CD4-positive, alpha-beta T cell (primary cell): ENCODE measurements around the gene XPO1. TPM values are rescaled to one million over a fixed set of nuclear protein-coding genes. Genes with fewer than 3 reads are reported as not detected.
"Not testable (repeated sequence)": the region's sequence is repeated elsewhere in the genome, so short reads cannot be mapped to it uniquely, and the experiment has no call there.

Experiments
- ATAC-seq: fragments of 200-7000 bp; cut with Tn5 transposase; one replicate; pipeline ENCODE4 v1.10.0; 2022; ENCODE audit warnings: mild to moderate bottlenecking; ENCODE audit not compliant: poor library complexity
- CTCF ChIA-PET: fragments of 350-600 bp; sonication (Branson Sonifier 250); formaldehyde crosslinking; loops from one replicate; lab custom pipeline; 2021; ENCODE audit warnings: antibody characterized with exemption, inconsistent platforms; lab: Charles Lee
- POLR2A ChIA-PET: fragments of 350-600 bp; sonication (Branson Sonifier 250); formaldehyde crosslinking; loops from one replicate; lab custom pipeline; 2021; ENCODE audit warnings: antibody characterized with exemption, inconsistent platforms; lab: Charles Lee
- DNase-seq, 14 experiments: peaks; one replicate each; pipeline ENCODE4 v3.0.0-alpha.2; 2013 to 2020; ENCODE audit warnings: mixed read lengths in 2 of 14
- H3K27ac ChIP-seq, 2 donors: one replicate each; pipeline versions ENCODE4 v1.5.1 to v1.7.0; 2013; ENCODE audit warnings: low read length in 2 of 2, low read depth in 1 of 2, mild to moderate bottlenecking in 1 of 2
- H3K27me3 ChIP-seq, 2 experiments: 1 replicate in 1 of 2; 2 replicates in 1 of 2; pipeline versions ENCODE4 v1.6.1 to v1.7.0; 2013; ENCODE audit warnings: low read length in 2 of 2, control low read depth in 1 of 2, mild to moderate bottlenecking in 1 of 2, moderate library complexity in 1 of 2; ENCODE audit not compliant: insufficient read depth in 2 of 2, control insufficient read depth in 1 of 2
- H3K36me3 ChIP-seq: one replicate; pipeline ENCODE4 v1.6.1; 2013; ENCODE audit warnings: low read length, control low read depth; ENCODE audit not compliant: insufficient read depth
- H3K4me1 ChIP-seq: one replicate; pipeline ENCODE4 v1.6.1; 2013; ENCODE audit warnings: low read length, control low read depth; ENCODE audit not compliant: insufficient read depth
- H3K4me3 ChIP-seq: one replicate; pipeline ENCODE4 v1.5.1; 2013; ENCODE audit warnings: mild to moderate bottlenecking, low read length, moderate library complexity
- H3K9me3 ChIP-seq, 2 experiments: 1 replicate in 1 of 2; 2 replicates in 1 of 2; pipeline versions ENCODE4 v1.6.1 to v1.7.0; 2013; ENCODE audit warnings: low read length in 2 of 2, mild to moderate bottlenecking in 2 of 2, control low read depth in 1 of 2, moderate library complexity in 1 of 2; ENCODE audit not compliant: control insufficient read depth in 1 of 2, insufficient read depth in 1 of 2
- H3K27ac Mint-ChIP-seq: one replicate; pipeline ENCODE4 v1.8.0; 2020; ENCODE audit warnings: mixed read lengths
- H3K27me3 Mint-ChIP-seq: one replicate; pipeline ENCODE4 v1.8.0; 2021; ENCODE audit warnings: mixed read lengths
- H3K36me3 Mint-ChIP-seq: one replicate; pipeline ENCODE4 v1.8.0; 2021; ENCODE audit warnings: low read depth, mixed read lengths
- H3K4me1 Mint-ChIP-seq: one replicate; pipeline ENCODE4 v1.8.0; 2021; ENCODE audit warnings: low read depth, mixed read lengths
- H3K4me3 Mint-ChIP-seq: one replicate; pipeline ENCODE4 v1.8.0; 2020; ENCODE audit warnings: mild to moderate bottlenecking, mixed read lengths
- H3K9me3 Mint-ChIP-seq: one replicate; pipeline ENCODE4 v1.8.0; 2020; ENCODE audit warnings: mixed read lengths
- intact Hi-C, 2 experiments: fragments of 100-400 bp; cut with DNase I in 1 of 2; cut with micrococcal nuclease in 1 of 2; formaldehyde crosslinking; loops; one replicate each; pipeline versions ENCODE4 v1.15.1 to v1.9.0; 2023 to 2025; cut with DNase I, micrococcal nuclease
- total RNA-seq, 174 experiments: library from RNA in 2 of 174; stranded (reverse) in 2 of 174; gene quantifications; one replicate each; pipeline ENCODE4 v1.2.3 and lab custom pipeline; 2021 to 2026
- TF ChIP-seq, protein P1 (sequence below): fragments of 200-600 bp; IDR thresholded peaks from one replicate; pipeline ENCODE4 v1.8.0; 2022; ENCODE audit warnings: antibody characterized with exemption, mild to moderate bottlenecking

XPO1 gene
- total RNA-seq, 2 experiments from 2014 or later, result 111 to 118 TPM

- no peaks in the 10 kb centered on the region for H3K36me3 ChIP-seq
- no peaks in the 10 kb centered on the region for H3K27me3 ChIP-seq
- ChIA-PET POLR2A (interaction anchor here (0.8 kb wide), 1 partner anchor 11 kb away, joined by 4 read pairs; no protein-coding TSS in a partner anchor), CTCF (no interaction called here)
- no peaks in the 10 kb centered on the region for H3K4me1 Mint-ChIP-seq
- no peaks in the 10 kb centered on the region for H3K9me3 Mint-ChIP-seq
- no peaks in the 10 kb centered on the region for H3K36me3 Mint-ChIP-seq
- ATAC-seq, result no peak
- TF ChIP-seq, protein P1, sequence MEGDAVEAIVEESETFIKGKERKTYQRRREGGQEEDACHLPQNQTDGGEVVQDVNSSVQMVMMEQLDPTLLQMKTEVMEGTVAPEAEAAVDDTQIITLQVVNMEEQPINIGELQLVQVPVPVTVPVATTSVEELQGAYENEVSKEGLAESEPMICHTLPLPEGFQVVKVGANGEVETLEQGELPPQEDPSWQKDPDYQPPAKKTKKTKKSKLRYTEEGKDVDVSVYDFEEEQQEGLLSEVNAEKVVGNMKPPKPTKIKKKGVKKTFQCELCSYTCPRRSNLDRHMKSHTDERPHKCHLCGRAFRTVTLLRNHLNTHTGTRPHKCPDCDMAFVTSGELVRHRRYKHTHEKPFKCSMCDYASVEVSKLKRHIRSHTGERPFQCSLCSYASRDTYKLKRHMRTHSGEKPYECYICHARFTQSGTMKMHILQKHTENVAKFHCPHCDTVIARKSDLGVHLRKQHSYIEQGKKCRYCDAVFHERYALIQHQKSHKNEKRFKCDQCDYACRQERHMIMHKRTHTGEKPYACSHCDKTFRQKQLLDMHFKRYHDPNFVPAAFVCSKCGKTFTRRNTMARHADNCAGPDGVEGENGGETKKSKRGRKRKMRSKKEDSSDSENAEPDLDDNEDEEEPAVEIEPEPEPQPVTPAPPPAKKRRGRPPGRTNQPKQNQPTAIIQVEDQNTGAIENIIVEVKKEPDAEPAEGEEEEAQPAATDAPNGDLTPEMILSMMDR, result no peak
- no peak overlapping the region for H3K27ac ChIP-seq
- intact Hi-C loops, result no loop called here
- no peak overlapping the region for H3K4me3 Mint-ChIP-seq
- DNase-seq, result no peak
- H3K27ac Mint-ChIP-seq, result no peak overlapping the region
- no peak overlapping the region for H3K4me3 ChIP-seq
- no peaks in the 10 kb centered on the region for H3K4me1 ChIP-seq
- H3K27me3 Mint-ChIP-seq, result no peaks in the 10 kb centered on the region
- H3K9me3 ChIP-seq, result no peaks in the 10 kb centered on the region
Measured at GRCh38 chr2:61549546-61549945, 11.4 kb upstream of the XPO1 start.

- ChIA-PET POLR2A (no interaction called here), CTCF (interaction anchor here (0.7 kb wide), 1 partner anchor 124 kb away, joined by 3 read pairs; no protein-coding TSS in a partner anchor)
- Histone ChIP-seq H3K4me1 (peaks cover 10% of the 10 kb centered on the region), H3K36me3 (no peaks in the 10 kb centered on the region), H3K27me3 (no peaks in the 10 kb centered on the region), H3K27ac (no peak overlapping the region), H3K9me3 (no peaks in the 10 kb centered on the region), H3K4me3 (no peak overlapping the region)
- intact Hi-C loops, result loop anchor here in 1 of 2 experiments (5.0 kb wide), 1 partner anchor 149 kb away; no protein-coding TSS in a partner anchor
- H3K36me3 Mint-ChIP-seq, result peaks cover 8% of the 10 kb centered on the region
- no peaks in the 10 kb centered on the region for H3K27me3 Mint-ChIP-seq
- no peak overlapping the region for H3K27ac Mint-ChIP-seq
- peaks cover 8% of the 10 kb centered on the region for H3K4me1 Mint-ChIP-seq
- H3K4me3 Mint-ChIP-seq, result no peak overlapping the region
- TF ChIP-seq, protein P1, result no peak
- ATAC-seq (no peak), DNase-seq (peak in 2 of 14 experiments; percentile 16 to 32)
- no peaks in the 10 kb centered on the region for H3K9me3 Mint-ChIP-seq
Measured at GRCh38 chr2:61543062-61543461, 4.9 kb upstream of the XPO1 start.

DNA sequence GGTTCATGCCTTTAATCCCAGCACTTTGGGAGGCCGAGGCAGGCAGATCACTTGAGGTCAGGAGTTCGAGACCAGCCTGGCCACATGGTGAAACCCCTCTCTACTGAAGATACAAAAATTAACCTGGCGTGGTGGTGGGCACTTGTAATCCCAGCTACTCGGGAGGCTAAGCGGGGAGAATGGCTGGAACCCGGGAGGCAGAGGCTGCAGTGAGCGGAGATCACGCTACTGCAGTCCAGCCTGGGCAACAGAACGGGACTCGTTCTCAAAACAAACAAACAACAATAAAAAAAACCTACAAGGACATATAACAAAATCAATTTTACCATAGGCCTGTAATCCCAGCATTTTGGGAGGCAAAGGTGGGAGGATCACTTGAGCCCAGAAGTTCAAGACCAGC, 2.0 kb upstream of the XPO1 start:
- not testable (repeated sequence) for H3K4me3 ChIP-seq, H3K9me3 ChIP-seq, ATAC-seq, H3K36me3 ChIP-seq, H3K27me3 Mint-ChIP-seq, H3K27ac Mint-ChIP-seq, H3K9me3 Mint-ChIP-seq, H3K27me3 ChIP-seq, H3K4me3 Mint-ChIP-seq, H3K27ac ChIP-seq
- DNase-seq, result peak in 1 of 14 experiments; percentile 16
- peaks cover 10% of the 10 kb centered on the region for H3K4me1 ChIP-seq
- H3K4me1 Mint-ChIP-seq, result peaks cover 24% of the 10 kb centered on the region
- POLR2A ChIA-PET, result interaction anchor here (0.8 to 2.8 kb wide), 3 partner anchors 32 to 363 kb away, joined by 3 to 38 read pairs (median 3); partner anchors contain the start of gene USP34
- H3K36me3 Mint-ChIP-seq, result peaks cover 22% of the 10 kb centered on the region
- CTCF ChIA-PET, result interaction anchor here (0.7 kb wide), 1 partner anchor 114 kb away, joined by 3 read pairs; no protein-coding TSS in a partner anchor
- intact Hi-C loops, result loop anchor here in 1 of 2 experiments (5.0 kb wide), 1 partner anchor 152 kb away; no protein-coding TSS in a partner anchor
